ENCODE data around the gene NEMP1.

Gene NEMP1

DNA sequence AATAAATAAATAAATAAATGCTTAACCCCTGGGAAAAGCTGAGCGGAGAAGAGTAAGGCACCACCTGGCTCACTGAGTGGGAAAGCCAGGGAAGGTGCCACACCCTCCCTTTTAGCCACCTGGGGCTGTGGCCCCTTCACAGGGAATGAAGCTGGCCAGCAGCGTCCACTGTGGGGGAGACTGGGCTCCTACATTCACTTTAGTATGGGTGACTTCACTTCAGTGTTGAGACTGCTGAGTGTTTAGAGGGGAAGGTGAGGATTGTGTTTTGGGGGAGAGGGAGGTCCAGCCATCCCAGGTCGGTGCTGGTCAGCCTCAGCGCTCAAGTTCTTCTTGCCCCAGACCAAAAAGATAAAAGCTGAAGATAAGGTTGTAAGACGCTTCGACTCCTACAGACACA lies 11.9 kb upstream of the NEMP1 start:
- H3K27me3 ChIP-seq (ENCODE audit: insufficient read depth, low read depth, severe bottlenecking) = no peaks in the 10 kb centered on the region
- peak overlapping the region; percentile 68; the same call in 1 of the 2 replicates for H3K4me3 ChIP-seq (ENCODE audit: low read depth, low read length)
- no peaks in the 10 kb centered on the region for H3K9me3 ChIP-seq (ENCODE audit: severe bottlenecking)
- DNase-seq = no peak
- H3K27ac ChIP-seq = peak overlapping the region; percentile 89
- H3K36me3 ChIP-seq = peaks cover 42% of the 10 kb centered on the region
- TF ChIP-seq, protein P1, sequence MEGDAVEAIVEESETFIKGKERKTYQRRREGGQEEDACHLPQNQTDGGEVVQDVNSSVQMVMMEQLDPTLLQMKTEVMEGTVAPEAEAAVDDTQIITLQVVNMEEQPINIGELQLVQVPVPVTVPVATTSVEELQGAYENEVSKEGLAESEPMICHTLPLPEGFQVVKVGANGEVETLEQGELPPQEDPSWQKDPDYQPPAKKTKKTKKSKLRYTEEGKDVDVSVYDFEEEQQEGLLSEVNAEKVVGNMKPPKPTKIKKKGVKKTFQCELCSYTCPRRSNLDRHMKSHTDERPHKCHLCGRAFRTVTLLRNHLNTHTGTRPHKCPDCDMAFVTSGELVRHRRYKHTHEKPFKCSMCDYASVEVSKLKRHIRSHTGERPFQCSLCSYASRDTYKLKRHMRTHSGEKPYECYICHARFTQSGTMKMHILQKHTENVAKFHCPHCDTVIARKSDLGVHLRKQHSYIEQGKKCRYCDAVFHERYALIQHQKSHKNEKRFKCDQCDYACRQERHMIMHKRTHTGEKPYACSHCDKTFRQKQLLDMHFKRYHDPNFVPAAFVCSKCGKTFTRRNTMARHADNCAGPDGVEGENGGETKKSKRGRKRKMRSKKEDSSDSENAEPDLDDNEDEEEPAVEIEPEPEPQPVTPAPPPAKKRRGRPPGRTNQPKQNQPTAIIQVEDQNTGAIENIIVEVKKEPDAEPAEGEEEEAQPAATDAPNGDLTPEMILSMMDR (IDR thresholded peaks at IDR 0.05; ENCODE audit: low read depth, low read length) = no peak

DNA sequence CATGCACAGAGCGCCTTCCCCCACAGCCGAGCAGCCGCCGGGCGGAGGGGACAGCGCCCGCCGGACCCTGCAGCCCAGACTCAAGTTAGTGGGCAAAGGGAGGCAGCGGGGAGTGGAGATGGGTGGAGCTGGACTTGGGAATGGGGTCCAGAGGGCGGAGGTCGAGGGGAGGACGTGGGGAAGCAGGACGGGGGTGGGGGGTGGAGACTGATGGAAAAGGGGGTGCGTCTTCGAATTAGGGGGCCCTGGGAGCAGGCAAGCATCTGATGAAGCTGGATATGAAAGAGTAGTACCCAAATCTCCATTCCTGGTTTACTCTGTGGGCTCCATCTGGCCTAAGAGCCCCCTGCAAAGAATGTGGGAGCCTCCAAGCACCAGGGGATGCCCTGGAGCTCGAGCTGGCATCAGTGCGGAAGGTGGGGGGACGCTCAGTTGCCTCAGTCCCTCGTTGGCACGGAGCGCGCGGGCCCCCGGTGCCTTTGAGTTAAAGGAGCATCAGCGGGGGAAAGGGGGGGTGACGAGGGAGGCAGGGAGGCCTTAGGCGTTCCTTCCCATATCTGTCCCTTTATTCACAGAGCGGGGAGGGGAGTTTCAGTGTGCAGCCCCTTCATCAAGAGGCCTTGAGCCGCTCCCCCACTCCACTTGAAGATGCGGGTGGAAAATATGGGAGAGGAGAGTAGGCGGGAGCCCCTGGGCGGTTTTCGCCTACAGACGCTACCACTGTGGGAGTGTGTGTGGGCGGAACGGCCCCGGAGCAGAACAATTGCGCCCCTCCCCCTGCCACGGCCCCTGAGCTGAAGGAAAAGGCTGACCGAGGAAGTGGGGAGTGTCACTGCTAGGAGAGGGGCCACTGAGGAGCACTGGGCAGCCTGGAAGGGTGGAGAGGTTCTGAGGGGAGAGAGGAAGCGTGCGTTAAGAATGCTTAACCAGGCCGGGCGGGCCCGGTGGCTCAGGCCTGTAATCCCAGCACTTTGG lies 11.0 kb upstream of the NEMP1 start:
- Histone ChIP-seq H3K27ac (peak overlapping the region; percentile 89), H3K27me3 (ENCODE audit: insufficient read depth, low read depth, severe bottlenecking) (no peaks in the 10 kb centered on the region), H3K4me3 (ENCODE audit: low read depth, low read length) (peak overlapping the region; percentile 68), H3K36me3 (peaks cover 33% of the 10 kb centered on the region), H3K9me3 (ENCODE audit: severe bottlenecking) (no peaks in the 10 kb centered on the region)
- TF ChIP-seq, protein P1 (IDR thresholded peaks at IDR 0.05; ENCODE audit: low read depth, low read length) = no peak
- DNase-seq = peak; percentile 75

DNA sequence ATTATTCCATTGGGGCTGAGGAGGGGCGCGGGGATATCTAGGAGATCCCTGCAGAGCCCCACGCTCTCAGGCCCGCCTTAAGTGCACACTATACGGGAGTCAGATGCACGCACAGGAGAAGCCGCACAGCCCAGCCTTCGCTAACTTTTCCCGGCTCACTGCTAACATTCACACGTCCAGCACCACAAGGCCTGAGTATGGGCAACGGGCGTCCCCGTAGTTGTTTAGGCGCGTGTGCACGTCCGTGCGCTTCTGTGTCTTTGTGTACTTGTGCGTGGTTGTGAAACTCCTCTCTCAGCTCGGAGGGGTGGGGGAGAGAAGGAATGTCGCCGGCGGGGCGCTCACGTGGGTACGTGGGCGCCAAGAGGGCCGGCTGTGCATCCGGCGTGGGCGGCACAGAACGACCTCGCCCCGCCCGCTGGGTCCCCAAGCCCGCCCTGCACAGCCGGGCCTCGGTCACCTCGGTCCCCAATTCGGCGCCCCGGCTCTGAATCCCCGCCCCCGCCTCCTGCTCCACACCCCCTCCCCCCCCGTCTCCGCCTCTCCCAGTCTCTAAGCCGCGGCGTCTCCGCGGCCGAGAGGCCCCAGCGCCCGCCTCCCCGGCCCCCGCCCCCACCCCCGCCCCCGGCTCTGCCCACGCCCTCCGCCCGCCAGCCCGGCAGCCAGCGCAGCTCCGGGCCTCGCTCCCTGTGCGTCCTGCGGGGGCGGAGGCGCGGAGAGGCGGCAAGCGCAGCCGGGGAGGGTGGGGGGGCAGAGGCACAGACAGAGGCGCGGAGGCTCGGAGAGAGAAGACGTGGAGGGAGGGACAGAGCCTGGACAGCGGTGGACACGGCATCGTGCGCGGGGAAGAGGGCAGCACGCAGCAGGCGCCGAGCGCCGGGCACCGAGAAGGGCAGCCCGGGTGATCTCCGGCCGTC lies 10.0 kb upstream of the NEMP1 start, which contains the start of gene NAB2:
TSS of gene NAB2 (plus strand) at position 761 of the 917 bp plus-strand sequence. CDS start 158 bp downstream, outside the sequence.
- Histone ChIP-seq H3K9me3 (ENCODE audit: severe bottlenecking) (no peaks in the 10 kb centered on the region), H3K36me3 (peaks cover 30% of the 10 kb centered on the region), H3K27ac (peak within 1 kb of the TSS; percentile 95), H3K4me3 (ENCODE audit: low read depth, low read length) (peak within 1 kb of the TSS; percentile 93), H3K27me3 (ENCODE audit: insufficient read depth, low read depth, severe bottlenecking) (no peaks in the 10 kb centered on the region)
- DNase-seq = peak; percentile 97
- TF ChIP-seq, protein P1 (IDR thresholded peaks at IDR 0.05; ENCODE audit: low read depth, low read length) = no peak

DNA sequence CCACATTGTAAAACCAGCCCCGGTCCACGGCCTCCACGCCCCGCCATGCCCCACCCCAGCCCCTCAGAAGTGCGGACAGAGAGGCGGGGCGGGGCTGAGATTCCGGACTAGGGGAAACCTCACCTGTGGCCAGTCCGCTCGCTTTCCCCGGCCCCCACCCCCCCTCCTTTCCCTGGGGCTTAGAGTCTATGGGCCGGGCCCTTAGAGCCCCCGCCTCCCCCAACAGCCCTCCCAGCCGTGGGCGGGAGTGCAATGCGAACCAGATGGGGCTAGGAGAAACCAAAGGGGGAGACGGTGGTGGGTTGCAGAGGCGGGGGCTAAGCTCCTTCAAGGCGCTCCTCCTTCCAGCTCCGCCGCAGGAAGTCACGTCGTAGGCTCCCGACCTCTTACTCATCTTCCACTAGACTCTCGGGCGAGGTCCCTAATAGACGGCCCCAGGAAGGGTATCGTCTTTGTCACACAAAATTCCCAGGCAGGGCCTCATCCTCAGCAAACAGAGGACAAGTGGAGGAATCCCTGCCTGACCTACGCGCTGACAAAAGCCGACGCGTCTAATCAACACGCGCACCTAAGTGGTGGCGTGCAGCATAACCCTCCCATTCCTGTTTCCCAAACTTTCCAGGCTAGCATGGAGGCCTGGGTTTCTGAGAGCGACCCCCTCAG lies 9.2 kb upstream of the NEMP1 start:
- no peaks in the 10 kb centered on the region for H3K9me3 ChIP-seq (ENCODE audit: severe bottlenecking)
- H3K27ac ChIP-seq = peak overlapping the region; percentile 95
- no peaks in the 10 kb centered on the region for H3K27me3 ChIP-seq (ENCODE audit: insufficient read depth, low read depth, severe bottlenecking)
- peaks cover 25% of the 10 kb centered on the region for H3K36me3 ChIP-seq
- DNase-seq = peak; percentile 97
- TF ChIP-seq, protein P1 (IDR thresholded peaks at IDR 0.05; ENCODE audit: low read depth, low read length) = no peak
- H3K4me3 ChIP-seq (ENCODE audit: low read depth, low read length) = peak overlapping the region; percentile 93

DNA sequence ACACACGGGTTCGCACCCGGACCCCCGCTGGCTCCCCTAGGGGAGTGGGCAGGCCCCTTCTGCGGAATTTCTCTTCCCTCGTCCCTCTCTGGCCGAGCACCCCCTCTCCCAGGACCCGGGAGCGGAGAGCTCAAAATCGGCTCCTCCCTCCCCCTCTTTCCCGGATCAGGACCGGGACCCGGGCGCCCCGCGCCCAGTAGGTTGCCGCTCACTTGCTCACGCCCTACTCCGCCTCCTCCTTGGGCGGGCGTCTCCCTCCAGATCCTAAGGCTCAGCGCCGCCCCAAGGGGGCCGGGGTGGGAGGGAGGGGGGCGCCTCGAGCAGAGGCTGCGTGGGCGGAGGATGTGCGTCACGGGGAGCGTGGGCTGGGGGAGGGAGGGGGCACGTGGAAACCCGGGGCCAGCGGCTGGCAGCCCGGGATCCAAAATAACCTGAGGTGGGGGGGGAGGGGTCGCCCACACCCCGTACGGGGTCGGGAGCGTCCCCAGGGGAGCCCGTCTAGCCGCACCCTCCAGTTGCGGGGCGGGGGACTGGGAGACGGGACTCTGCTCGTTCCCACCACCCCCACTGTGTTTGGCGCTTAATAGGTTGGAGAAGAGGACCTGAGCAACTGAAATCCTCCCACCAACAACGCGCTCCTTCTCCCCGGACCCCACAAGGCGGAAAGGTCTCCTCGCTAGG lies 8.6 kb upstream of the NEMP1 start:
- Histone ChIP-seq H3K9me3 (ENCODE audit: severe bottlenecking) (no peaks in the 10 kb centered on the region), H3K27me3 (ENCODE audit: insufficient read depth, low read depth, severe bottlenecking) (no peaks in the 10 kb centered on the region), H3K36me3 (peaks cover 18% of the 10 kb centered on the region), H3K4me3 (ENCODE audit: low read depth, low read length) (peak overlapping the region; percentile 93), H3K27ac (peak overlapping the region; percentile 95)
- DNase-seq = peak; percentile 91
- TF ChIP-seq, protein P1 (IDR thresholded peaks at IDR 0.05; ENCODE audit: low read depth, low read length) = no peak

All from WERI-Rb-1 (cell line).